ENCODE results near the gene FIS1.
A peak's percentile ranks its signal among the peaks of the same experiment; 100 is the strongest.

FIS1 gene

DNA sequence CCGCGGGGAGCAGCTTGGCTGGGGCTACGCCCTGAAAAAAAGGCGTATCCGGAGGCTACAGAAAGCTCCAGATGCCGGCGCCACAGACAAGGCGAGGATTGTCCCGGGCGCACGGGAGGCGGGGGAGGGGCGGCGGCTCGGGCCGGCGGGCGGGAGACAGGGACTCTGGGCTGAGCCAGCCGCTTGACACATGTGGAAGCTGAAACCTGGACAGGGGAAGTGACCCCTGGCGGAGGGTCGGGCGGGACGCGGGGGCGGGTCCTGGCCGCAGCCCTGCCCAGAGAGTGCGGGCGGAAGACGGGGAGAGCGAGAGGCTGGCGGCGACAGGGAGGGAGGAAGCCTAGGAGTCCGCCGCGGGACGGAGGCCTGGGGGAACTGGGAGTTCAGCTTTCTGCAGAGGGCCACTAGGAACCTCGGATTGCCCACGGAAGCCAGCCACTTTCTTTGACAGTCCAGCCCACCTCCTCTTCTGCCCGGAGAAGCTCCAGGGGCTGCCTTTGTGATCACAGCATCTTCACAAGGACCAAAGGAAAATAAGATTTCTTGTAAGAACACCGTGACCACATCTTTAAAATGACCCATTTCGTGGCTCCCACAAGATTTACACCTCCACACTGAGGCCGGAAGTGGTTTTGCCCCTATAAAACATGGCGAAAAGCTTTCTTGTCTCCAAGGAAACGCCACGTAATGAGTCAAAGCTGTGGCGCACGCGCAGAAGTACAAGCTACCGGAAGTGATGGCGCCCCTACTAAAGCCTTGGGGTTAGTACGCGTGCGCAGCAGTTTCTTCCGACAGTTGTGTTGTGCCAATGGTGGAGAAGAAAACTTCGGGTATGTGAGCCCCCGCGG is 27.3 kb downstream of the FIS1 start, which contains the start of the genes PLOD3 and ZNHIT1:
PLOD3 (minus strand) TSS at position 194 of the 848 bp plus-strand sequence. CDS start 307 bp downstream, outside the sequence.
ZNHIT1 (plus strand) TSS at position 778 of the 848 bp plus-strand sequence; CDS start at position 809, 31 bp downstream.
- H2BK5ac ChIP-seq (ENCODE audit: low read length), result peak within 1 kb of the TSS; percentile 70
- H3K36me3 ChIP-seq (ENCODE audit: control insufficient read depth, insufficient read depth, low read length), result no peaks in the 10 kb centered on the region
- H3K18ac ChIP-seq (ENCODE audit: low read length), result peak within 1 kb of the TSS; percentile 42
- peak within 1 kb of the TSS; percentile 86 for H3K9ac ChIP-seq (ENCODE audit: low read length)
- peaks cover 12% of the 10 kb centered on the region for H3K79me1 ChIP-seq (ENCODE audit: low read length)
- H3K4me3 ChIP-seq (ENCODE audit: low read length), result peak within 1 kb of the TSS; percentile 74
- DNase-seq, result peak; percentile 99
- no peak within 1 kb of the TSS for H2AK5ac ChIP-seq (ENCODE audit: low read length)
- H3K23ac ChIP-seq (ENCODE audit: low read length), result no peak within 1 kb of the TSS
- peaks cover 5% of the 10 kb centered on the region for H3K79me2 ChIP-seq (ENCODE audit: control insufficient read depth, insufficient read depth, low read length)
- H4K8ac ChIP-seq (ENCODE audit: low read depth, low read length), result no peak within 1 kb of the TSS
- peak within 1 kb of the TSS; percentile 92 for H3K56ac ChIP-seq (ENCODE audit: low read length)
- WGBS (ENCODE audit: extremely low coverage, insufficient coverage, low lambda C conversion rate), result no CpG with 5 or more reads among the region's 57 CpGs
- H3K4me2 ChIP-seq (ENCODE audit: low read length), result peak within 1 kb of the TSS; percentile 97
- no peaks in the 10 kb centered on the region for H3K27me3 ChIP-seq (ENCODE audit: insufficient read depth, low read length, poor library complexity)
- peak within 1 kb of the TSS; percentile 72 for H3K27ac ChIP-seq (ENCODE audit: low read depth, low read length)
- no peaks in the 10 kb centered on the region for H3K4me1 ChIP-seq (ENCODE audit: control insufficient read depth, low read depth, low read length)
- no peak within 1 kb of the TSS for H2BK120ac ChIP-seq (ENCODE audit: low read depth, low read length)
- H3K4ac ChIP-seq (ENCODE audit: low read depth, low read length), result peak within 1 kb of the TSS; percentile 60
- no peak within 1 kb of the TSS for H4K5ac ChIP-seq (ENCODE audit: low read length)
- H2BK15ac ChIP-seq (replicated peaks; ENCODE audit: low read depth), result no peak within 1 kb of the TSS

DNA sequence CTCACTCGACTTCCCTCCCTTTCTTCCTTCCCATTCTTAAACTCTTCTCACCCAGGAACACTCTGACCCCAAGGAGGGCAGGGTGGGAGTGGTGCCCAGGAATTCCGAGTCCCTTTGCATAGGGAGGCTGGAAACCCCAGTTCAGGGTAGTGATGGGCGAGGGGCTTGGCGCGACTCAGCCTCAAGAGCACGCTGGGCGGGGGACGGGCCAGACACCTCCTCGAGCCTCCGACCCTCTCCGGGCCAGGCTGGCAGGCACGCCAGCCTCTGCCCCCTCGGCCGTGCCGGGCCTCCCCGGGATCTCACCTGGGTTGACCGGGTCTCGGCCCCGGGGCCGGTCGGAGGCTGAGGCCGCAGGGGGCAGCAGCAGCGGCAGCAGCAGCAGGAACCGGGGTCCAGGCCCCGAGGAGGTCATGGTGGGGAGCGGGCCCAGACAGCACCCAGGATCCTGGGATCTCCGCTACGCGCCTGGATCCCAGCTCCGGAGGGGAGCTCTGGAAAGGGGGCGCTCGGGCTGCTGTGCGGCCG is 28.0 kb downstream of the FIS1 start:
- H3K4me3 ChIP-seq (ENCODE audit: low read length), result peak overlapping the region; percentile 51
- H3K36me3 ChIP-seq (ENCODE audit: control insufficient read depth, insufficient read depth, low read length), result no peaks in the 10 kb centered on the region
- no peak for DNase-seq
- H3K18ac ChIP-seq (ENCODE audit: low read length), result no peak overlapping the region
- peak overlapping the region; percentile 45 for H3K27ac ChIP-seq (ENCODE audit: low read depth, low read length)
- H3K4ac ChIP-seq (ENCODE audit: low read depth, low read length), result no peak overlapping the region
- H2BK5ac ChIP-seq (ENCODE audit: low read length), result no peak overlapping the region
- H3K56ac ChIP-seq (ENCODE audit: low read length), result peak overlapping the region; percentile 92
- no peak overlapping the region for H4K5ac ChIP-seq (ENCODE audit: low read length)
- H4K8ac ChIP-seq (ENCODE audit: low read depth, low read length), result no peak overlapping the region
- no peak overlapping the region for H2BK15ac ChIP-seq (replicated peaks; ENCODE audit: low read depth)
- H3K4me2 ChIP-seq (ENCODE audit: low read length), result peak overlapping the region; percentile 35
- H2AK5ac ChIP-seq (ENCODE audit: low read length), result no peak overlapping the region
- WGBS (ENCODE audit: extremely low coverage, insufficient coverage, low lambda C conversion rate), result no CpG with 5 or more reads among the region's 34 CpGs
- H3K4me1 ChIP-seq (ENCODE audit: control insufficient read depth, low read depth, low read length), result no peaks in the 10 kb centered on the region
- no peak overlapping the region for H2BK120ac ChIP-seq (ENCODE audit: low read depth, low read length)
- H3K27me3 ChIP-seq (ENCODE audit: insufficient read depth, low read length, poor library complexity), result no peaks in the 10 kb centered on the region
- H3K79me1 ChIP-seq (ENCODE audit: low read length), result peaks cover 12% of the 10 kb centered on the region
- no peak overlapping the region for H3K23ac ChIP-seq (ENCODE audit: low read length)
- peak overlapping the region; percentile 73 for H3K9ac ChIP-seq (ENCODE audit: low read length)
- H3K79me2 ChIP-seq (ENCODE audit: control insufficient read depth, insufficient read depth, low read length), result peaks cover 5% of the 10 kb centered on the region

DNA sequence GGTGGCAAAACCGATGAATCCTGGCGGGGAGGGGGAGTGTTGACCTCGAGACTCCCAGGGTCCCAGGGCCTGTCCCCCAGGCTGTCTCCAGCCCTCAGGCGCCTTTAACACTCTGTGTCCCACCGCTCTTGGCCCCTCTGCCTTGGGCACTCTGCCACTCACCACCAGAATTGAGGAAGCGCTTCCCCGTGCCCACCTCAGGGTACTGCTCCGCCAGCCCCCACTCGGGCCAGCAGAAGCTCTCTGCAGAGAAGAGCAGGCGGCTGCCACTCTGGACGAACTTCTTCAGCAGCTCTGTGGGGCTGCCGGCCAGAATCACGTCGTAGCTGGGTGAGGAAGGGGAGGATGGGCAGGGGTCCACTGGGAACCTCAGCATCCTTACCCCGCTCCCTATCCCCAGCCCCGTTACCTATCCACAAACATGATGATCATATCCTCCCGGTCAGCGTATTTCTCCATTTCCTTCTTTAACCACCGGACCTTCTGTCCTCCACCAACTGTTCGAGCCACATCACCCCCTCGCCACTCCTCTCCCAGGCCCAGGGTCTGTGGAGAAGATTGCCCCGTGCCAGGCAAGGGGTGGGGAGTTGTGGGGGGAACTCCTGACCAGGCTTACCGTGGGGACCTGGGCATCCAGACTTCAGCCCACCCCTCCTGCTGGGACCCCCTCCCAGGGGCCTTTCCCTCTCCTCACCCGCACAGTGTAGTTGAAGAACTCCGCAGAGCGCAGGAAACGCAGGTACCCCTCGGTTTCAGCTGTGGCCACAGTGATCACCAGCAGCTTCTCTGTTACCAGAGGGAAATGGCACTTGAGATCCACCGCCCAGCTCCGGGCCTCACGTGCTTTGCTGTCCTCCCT is 28.7 kb downstream of the FIS1 start:
- no peak for DNase-seq
- Histone ChIP-seq H3K4me3 (ENCODE audit: low read length) (peak overlapping the region; percentile 51), H3K4me1 (ENCODE audit: control insufficient read depth, low read depth, low read length) (no peaks in the 10 kb centered on the region), H4K8ac (ENCODE audit: low read depth, low read length) (no peak overlapping the region), H2AK5ac (ENCODE audit: low read length) (no peak overlapping the region), H3K23ac (ENCODE audit: low read length) (no peak overlapping the region), H3K27me3 (ENCODE audit: insufficient read depth, low read length, poor library complexity) (no peaks in the 10 kb centered on the region), H2BK15ac (replicated peaks; ENCODE audit: low read depth) (no peak overlapping the region), H3K4ac (ENCODE audit: low read depth, low read length) (no peak overlapping the region), H2BK120ac (ENCODE audit: low read depth, low read length) (no peak overlapping the region), H4K5ac (ENCODE audit: low read length) (no peak overlapping the region), H3K79me1 (ENCODE audit: low read length) (peaks cover 12% of the 10 kb centered on the region), H2BK5ac (ENCODE audit: low read length) (no peak overlapping the region), H3K27ac (ENCODE audit: low read depth, low read length) (no peak overlapping the region), H3K18ac (ENCODE audit: low read length) (no peak overlapping the region), H3K79me2 (ENCODE audit: control insufficient read depth, insufficient read depth, low read length) (peaks cover 5% of the 10 kb centered on the region), H3K56ac (ENCODE audit: low read length) (peak overlapping the region; percentile 92), H3K9ac (ENCODE audit: low read length) (peak overlapping the region; percentile 73), H3K4me2 (ENCODE audit: low read length) (peak overlapping the region; percentile 35), H3K36me3 (ENCODE audit: control insufficient read depth, insufficient read depth, low read length) (no peaks in the 10 kb centered on the region)
- WGBS (ENCODE audit: extremely low coverage, insufficient coverage, low lambda C conversion rate), result no CpG with 5 or more reads among the region's 31 CpGs

DNA sequence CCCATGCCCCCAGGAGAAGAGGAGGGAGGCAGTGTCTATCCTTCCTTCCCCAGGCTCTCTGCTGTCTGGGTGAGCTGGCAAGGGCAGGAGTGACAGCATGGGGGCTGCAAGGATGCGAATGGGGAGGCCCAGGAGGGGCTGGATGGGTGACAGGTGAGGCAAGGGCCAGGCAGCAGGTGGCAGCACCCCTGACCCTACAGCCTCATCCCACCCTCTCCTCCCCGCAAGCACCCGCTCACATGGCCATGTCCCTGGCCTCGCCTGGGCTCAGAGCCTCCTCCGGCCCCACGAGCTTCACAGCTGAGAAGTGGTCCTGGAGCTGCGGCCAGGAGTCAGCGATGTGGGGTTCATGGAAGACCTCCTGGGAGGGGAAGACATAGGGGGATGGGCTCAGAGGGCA is 32.9 kb downstream of the FIS1 start:
- H3K36me3 ChIP-seq (ENCODE audit: control insufficient read depth, insufficient read depth, low read length), result peaks cover 1% of the 10 kb centered on the region
- H3K4me3 ChIP-seq (ENCODE audit: low read length), result no peak overlapping the region
- no peak overlapping the region for H2AK5ac ChIP-seq (ENCODE audit: low read length)
- no CpG with 5 or more reads among the region's 8 CpGs for WGBS (ENCODE audit: extremely low coverage, insufficient coverage, low lambda C conversion rate)
- H4K8ac ChIP-seq (ENCODE audit: low read depth, low read length), result no peak overlapping the region
- no peak overlapping the region for H4K5ac ChIP-seq (ENCODE audit: low read length)
- no peak overlapping the region for H2BK15ac ChIP-seq (replicated peaks; ENCODE audit: low read depth)
- no peak overlapping the region for H2BK120ac ChIP-seq (ENCODE audit: low read depth, low read length)
- no peak overlapping the region for H3K4me2 ChIP-seq (ENCODE audit: low read length)
- H3K18ac ChIP-seq (ENCODE audit: low read length), result no peak overlapping the region
- no peak overlapping the region for H3K27ac ChIP-seq (ENCODE audit: low read depth, low read length)
- no peaks in the 10 kb centered on the region for H3K27me3 ChIP-seq (ENCODE audit: insufficient read depth, low read length, poor library complexity)
- DNase-seq, result no peak
- H3K23ac ChIP-seq (ENCODE audit: low read length), result no peak overlapping the region
- no peak overlapping the region for H3K4ac ChIP-seq (ENCODE audit: low read depth, low read length)
- no peaks in the 10 kb centered on the region for H3K79me2 ChIP-seq (ENCODE audit: control insufficient read depth, insufficient read depth, low read length)
- no peak overlapping the region for H3K56ac ChIP-seq (ENCODE audit: low read length)
- no peak overlapping the region for H3K9ac ChIP-seq (ENCODE audit: low read length)
- peaks cover 2% of the 10 kb centered on the region for H3K79me1 ChIP-seq (ENCODE audit: low read length)
- no peak overlapping the region for H2BK5ac ChIP-seq (ENCODE audit: low read length)
- no peaks in the 10 kb centered on the region for H3K4me1 ChIP-seq (ENCODE audit: control insufficient read depth, low read depth, low read length)

DNA sequence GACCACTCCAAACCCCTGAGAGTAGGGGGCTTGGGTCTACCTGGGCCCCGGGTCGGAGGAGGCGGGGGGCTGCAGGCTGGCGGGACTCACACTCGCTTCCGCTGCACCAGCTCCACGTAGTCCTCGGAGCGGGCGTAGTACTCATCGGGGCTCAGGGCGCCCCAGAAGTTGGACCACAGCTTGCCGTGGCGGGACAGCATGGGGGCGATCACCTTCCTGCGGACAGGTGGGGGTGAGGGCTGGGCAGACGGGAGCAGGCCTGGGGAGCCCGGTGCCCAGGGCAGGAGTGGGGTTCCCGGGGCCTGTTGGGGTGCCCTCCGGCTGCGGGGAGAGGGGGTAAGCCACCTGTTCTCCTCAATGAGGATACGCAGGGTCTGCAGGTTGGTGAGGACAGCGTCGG is 33.4 kb downstream of the FIS1 start:
- H4K8ac ChIP-seq (ENCODE audit: low read depth, low read length), result no peak overlapping the region

More for the DNA sequence above, 33.4 kb downstream of the FIS1 start:
- peaks cover 2% of the 10 kb centered on the region for H3K79me1 ChIP-seq (ENCODE audit: low read length)
- no peak overlapping the region for H2AK5ac ChIP-seq (ENCODE audit: low read length)
- no CpG with 5 or more reads among the region's 24 CpGs for WGBS (ENCODE audit: extremely low coverage, insufficient coverage, low lambda C conversion rate)
- H2BK5ac ChIP-seq (ENCODE audit: low read length), result no peak overlapping the region
- H3K36me3 ChIP-seq (ENCODE audit: control insufficient read depth, insufficient read depth, low read length), result peaks cover 1% of the 10 kb centered on the region
- no peak overlapping the region for H3K27ac ChIP-seq (ENCODE audit: low read depth, low read length)
- H3K4me2 ChIP-seq (ENCODE audit: low read length), result no peak overlapping the region
- no peaks in the 10 kb centered on the region for H3K4me1 ChIP-seq (ENCODE audit: control insufficient read depth, low read depth, low read length)
- no peak overlapping the region for H3K56ac ChIP-seq (ENCODE audit: low read length)
- no peak overlapping the region for H3K4ac ChIP-seq (ENCODE audit: low read depth, low read length)
- H3K18ac ChIP-seq (ENCODE audit: low read length), result no peak overlapping the region
- no peak overlapping the region for H4K5ac ChIP-seq (ENCODE audit: low read length)
- H3K27me3 ChIP-seq (ENCODE audit: insufficient read depth, low read length, poor library complexity), result no peaks in the 10 kb centered on the region
- H3K79me2 ChIP-seq (ENCODE audit: control insufficient read depth, insufficient read depth, low read length), result no peaks in the 10 kb centered on the region
- H3K9ac ChIP-seq (ENCODE audit: low read length), result no peak overlapping the region
- H3K4me3 ChIP-seq (ENCODE audit: low read length), result no peak overlapping the region
- no peak overlapping the region for H2BK120ac ChIP-seq (ENCODE audit: low read depth, low read length)
- H2BK15ac ChIP-seq (replicated peaks; ENCODE audit: low read depth), result no peak overlapping the region
- no peak overlapping the region for H3K23ac ChIP-seq (ENCODE audit: low read length)
- no peak for DNase-seq
